Coronary artery (tissue), 2 donors: ENCODE data around the gene C16orf96.

Source experiments
- DNase-seq: peaks from one replicate; pipeline ENCODE4 v3.0.0-alpha.2; 2017; ENCODE audit warnings: low spot score
- H3K27ac ChIP-seq, 2 donors: fragments of 200-600 bp; sonication (generic); one replicate each; pipeline ENCODE4 v1.5.1; 2016 to 2019
- H3K4me3 ChIP-seq: fragments of 200-600 bp; sonication (generic); 2 replicates; pipeline ENCODE4 v1.5.1; 2016; ENCODE audit warnings: mild to moderate bottlenecking, moderate library complexity
- TF ChIP-seq, protein P1 (sequence below): fragments of 200-600 bp; sonication (generic); IDR thresholded peaks from one replicate; pipeline ENCODE4 v1.5.1; 2019; ENCODE audit warnings: antibody characterized with exemption

The C16orf96 gene

DNA sequence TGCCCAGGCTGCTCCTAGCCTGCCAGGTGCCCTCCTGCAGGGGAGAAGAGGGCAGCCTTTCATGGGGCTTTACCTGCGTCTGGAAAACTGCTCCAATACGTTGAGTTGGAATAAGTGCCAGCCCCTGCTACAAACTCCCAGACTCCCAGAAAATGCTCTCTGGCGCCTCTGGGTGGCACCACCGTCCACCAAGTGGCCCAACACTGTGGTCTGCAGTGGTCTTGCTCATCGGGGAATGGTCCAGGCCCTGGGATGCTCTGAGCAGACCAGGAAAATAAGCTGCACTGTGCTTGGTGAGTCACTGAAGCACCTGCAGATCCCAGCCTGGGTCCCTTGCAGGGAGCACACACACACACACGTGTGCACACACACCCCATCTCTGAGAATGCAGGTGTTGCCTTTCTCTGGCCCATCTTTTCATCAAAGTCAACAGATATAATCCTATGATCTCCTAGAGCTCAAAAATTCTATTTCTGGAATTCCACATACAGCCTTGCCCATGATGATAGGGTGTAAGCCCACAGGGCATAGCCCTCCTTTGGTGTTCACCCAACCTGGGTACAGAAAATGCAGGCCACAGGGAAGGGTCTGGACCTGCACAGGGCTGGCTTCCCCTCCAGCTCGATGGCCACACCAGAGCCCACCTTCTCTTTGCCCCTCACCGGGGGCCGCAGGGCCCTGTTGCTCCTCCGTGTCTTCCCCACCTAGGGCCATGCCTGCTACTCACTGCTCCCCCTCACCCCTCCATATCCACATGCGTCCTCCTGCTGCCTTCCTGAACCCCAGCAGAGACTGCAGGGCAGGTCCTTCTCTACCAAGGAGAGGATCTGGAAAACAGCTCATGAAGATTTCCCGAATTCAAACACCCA is 38.1 kb upstream of the C16orf96 start:
- TF ChIP-seq, protein P1, sequence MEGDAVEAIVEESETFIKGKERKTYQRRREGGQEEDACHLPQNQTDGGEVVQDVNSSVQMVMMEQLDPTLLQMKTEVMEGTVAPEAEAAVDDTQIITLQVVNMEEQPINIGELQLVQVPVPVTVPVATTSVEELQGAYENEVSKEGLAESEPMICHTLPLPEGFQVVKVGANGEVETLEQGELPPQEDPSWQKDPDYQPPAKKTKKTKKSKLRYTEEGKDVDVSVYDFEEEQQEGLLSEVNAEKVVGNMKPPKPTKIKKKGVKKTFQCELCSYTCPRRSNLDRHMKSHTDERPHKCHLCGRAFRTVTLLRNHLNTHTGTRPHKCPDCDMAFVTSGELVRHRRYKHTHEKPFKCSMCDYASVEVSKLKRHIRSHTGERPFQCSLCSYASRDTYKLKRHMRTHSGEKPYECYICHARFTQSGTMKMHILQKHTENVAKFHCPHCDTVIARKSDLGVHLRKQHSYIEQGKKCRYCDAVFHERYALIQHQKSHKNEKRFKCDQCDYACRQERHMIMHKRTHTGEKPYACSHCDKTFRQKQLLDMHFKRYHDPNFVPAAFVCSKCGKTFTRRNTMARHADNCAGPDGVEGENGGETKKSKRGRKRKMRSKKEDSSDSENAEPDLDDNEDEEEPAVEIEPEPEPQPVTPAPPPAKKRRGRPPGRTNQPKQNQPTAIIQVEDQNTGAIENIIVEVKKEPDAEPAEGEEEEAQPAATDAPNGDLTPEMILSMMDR: no peak
- DNase-seq: no peak
- Histone ChIP-seq H3K27ac (no peak overlapping the region), H3K4me3 (no peak overlapping the region)

DNA sequence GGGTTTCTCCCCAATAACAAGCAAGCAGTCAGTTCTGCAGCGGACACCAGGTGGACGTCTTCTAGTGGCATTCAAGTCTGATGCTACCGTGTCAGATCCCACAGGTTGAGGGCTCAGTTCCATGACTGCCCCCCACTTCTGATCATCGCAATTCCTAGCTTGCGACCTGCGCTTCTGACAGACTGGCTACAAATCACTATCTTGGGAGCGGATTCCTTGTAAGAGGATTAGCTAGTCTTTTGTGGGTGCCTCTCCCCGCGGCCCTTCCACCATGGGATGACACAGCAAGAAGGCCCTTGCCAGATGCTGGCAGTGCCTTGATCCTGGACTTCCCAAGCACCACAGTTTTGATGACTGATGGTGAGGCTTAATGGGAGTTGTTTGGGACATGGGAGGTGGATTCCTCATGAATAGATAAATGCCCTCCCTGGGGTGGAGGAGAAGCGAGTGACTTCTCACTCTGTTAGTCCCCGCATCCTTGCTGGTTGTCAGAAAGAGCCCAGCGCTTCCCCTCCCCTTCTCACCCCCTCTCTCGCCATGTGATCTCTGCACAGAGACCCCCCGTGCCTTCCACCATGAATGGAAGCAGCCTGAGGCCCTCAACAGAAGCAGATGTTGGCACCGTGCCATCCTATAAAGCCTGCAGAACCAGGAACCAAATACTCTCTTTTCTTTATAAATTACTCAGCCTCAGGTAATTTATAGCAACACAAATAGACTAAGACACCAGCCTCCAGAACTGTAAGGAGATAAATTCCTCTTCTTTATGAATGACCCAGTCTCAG is 36.7 kb upstream of the C16orf96 start:
- Histone ChIP-seq H3K4me3 (no peak overlapping the region), H3K27ac (no peak overlapping the region)
- TF ChIP-seq, protein P1: no peak
- DNase-seq: no peak

DNA sequence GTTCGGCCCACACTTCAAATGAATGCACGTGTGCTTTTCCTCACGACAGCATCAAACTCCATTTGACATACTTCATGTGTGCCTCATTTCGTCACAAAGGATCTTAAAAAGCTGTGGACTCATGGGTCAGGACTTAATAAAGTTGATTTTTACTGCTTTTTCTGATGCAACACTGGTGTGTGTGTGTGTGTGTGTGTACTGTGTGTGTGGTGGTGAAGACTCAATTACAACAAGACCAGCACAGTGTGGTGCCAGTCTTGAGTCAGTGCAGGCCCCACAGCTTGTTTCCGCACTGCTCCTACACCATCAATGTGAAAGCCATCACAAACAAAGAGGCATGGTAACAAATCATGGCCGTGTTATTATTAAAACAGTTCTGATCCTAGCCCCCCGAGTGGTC is 35.2 kb upstream of the C16orf96 start:
- Histone ChIP-seq H3K27ac (no peak overlapping the region), H3K4me3 (no peak overlapping the region)
- no peak for DNase-seq
- TF ChIP-seq, protein P1: no peak

DNA sequence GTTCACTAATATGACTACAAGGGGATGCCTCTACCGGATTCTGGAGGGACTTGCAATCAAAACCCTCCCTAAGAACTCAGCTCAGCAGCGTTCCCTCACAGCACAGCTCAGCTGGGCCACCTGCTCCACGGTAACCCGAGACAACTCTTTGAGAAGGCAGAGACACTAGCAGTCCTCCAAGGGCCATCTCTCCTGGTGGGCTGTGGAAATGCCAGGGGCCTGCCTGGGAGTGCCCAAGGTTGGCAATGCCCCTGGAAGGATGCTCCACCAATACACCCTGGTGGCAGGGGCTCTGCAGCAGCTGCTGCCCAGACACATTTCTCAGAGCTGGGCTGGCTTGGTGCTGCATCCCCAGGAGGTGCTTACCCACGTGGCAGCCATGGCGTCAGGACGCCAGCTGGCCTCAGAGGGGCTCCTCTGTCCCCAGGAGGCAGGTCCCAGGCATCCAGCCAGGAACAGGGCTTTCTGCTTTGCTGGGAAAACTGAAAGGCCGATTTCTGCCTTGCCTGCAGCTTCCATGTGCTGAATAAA is 34.0 kb upstream of the C16orf96 start:
- H3K27ac ChIP-seq: no peak overlapping the region
- no peak for DNase-seq
- no peak overlapping the region for H3K4me3 ChIP-seq
- TF ChIP-seq, protein P1: no peak

DNA sequence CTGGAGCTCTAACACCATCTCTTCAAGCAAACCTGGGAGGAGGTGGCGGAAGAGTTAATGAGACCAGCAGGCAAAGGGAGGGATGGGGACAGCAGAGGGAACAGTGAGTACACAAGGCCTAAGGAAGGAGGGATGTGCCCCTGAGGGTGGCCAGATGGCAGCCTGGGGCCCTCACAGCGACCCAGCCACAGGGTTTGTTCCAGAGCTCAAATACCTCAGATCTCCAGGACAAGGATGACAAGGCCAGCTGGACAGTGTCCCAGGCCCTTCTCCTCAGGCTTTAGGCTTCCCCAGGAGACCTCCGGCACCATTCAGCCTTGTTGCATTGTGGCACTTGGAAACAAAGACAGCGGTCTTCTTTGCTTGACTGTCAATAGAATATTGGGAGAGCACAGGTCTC is 32.5 kb upstream of the C16orf96 start:
- Histone ChIP-seq H3K4me3 (no peak overlapping the region), H3K27ac (no peak overlapping the region)
- TF ChIP-seq, protein P1: no peak
- DNase-seq: no peak

DNA sequence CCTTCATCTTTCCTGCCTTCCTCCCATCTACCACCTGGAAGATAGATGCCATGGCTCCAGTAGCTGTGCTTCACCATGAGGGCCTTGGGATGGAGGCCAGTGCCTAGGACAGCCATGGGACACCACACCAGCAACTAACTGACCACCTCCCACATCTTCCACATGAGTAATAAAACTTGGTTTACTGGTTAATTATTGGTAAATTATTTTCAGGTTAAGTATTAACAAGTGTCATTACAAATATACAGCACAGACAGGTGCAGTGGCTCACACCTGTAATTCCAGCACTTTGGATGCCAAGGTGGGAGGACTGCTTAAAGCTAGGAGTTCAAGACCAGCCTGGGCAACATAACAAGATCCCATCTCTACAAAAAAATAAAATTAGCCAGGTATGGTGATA is 31.6 kb upstream of the C16orf96 start:
- no peak overlapping the region for H3K4me3 ChIP-seq
- H3K27ac ChIP-seq: no peak overlapping the region
- TF ChIP-seq, protein P1: no peak
- no peak for DNase-seq
